ENCODE data around the gene SLC38A4.
"Not testable (repeated sequence)": the region's sequence is repeated elsewhere in the genome, so short reads cannot be mapped to it uniquely, and the experiment has no call there.

SLC38A4 gene
- 0 to 0.20 reads per million in 2 donors for total RNA-seq

GRCh38 chr12:46825591-46826414, at the start of gene SLC38A4:
Gene SLC38A4, minus strand, starts transcription at chr12:46825997. Its CDS starts 32,926 bp downstream, at chr12:46793071.
- no peak for DNase-seq

- no peak for DNase-seq
Measured at GRCh38 chr12:46875095-46875494, 49.3 kb upstream of the SLC38A4 start.

GRCh38 chr12:46874642-46875041, 48.8 kb upstream of the SLC38A4 start:
- DNase-seq = no peak

GRCh38 chr12:46872135-46872534, 46.3 kb upstream of the SLC38A4 start:
- DNase-seq = no peak

GRCh38 chr12:46865311-46865710, 39.5 kb upstream of the SLC38A4 start:
- no peak for DNase-seq

GRCh38 chr12:46858368-46858767, 32.6 kb upstream of the SLC38A4 start:
- DNase-seq = peak in 1 of 5 experiments; percentile 1

GRCh38 chr12:46857486-46857885, 31.7 kb upstream of the SLC38A4 start:
- no peak for DNase-seq

- no peak for DNase-seq
Measured at GRCh38 chr12:46855760-46856159, 30.0 kb upstream of the SLC38A4 start.

- DNase-seq = not testable (repeated sequence)
Measured at GRCh38 chr12:46854188-46854587, 28.4 kb upstream of the SLC38A4 start.

- DNase-seq = not testable (repeated sequence)
Measured at GRCh38 chr12:46848792-46849191, 23.0 kb upstream of the SLC38A4 start.

- DNase-seq = no peak
Measured at GRCh38 chr12:46847001-46847400, 21.2 kb upstream of the SLC38A4 start.

GRCh38 chr12:46843811-46844210, 18.0 kb upstream of the SLC38A4 start:
- DNase-seq = no peak

GRCh38 chr12:46841891-46842290, 16.1 kb upstream of the SLC38A4 start:
- no peak for DNase-seq

GRCh38 chr12:46839964-46840363, 14.2 kb upstream of the SLC38A4 start:
- DNase-seq = no peak

GRCh38 chr12:46839232-46839631, 13.4 kb upstream of the SLC38A4 start:
- no peak for DNase-seq

GRCh38 chr12:46835785-46836184, 10.0 kb upstream of the SLC38A4 start:
- DNase-seq = no peak

GRCh38 chr12:46832130-46832704, 6.4 kb upstream of the SLC38A4 start:
- DNase-seq = no peak

GRCh38 chr12:46831335-46832129, 5.7 kb upstream of the SLC38A4 start:
- DNase-seq = no peak

GRCh38 chr12:46830731-46831334, 5.0 kb upstream of the SLC38A4 start:
- DNase-seq = peak in 1 of 5 experiments; percentile 4

GRCh38 chr12:46824709-46825108, 1.1 kb downstream of the SLC38A4 start:
- no peak for DNase-seq

- no peak for DNase-seq
Measured at GRCh38 chr12:46818642-46819041, 7.2 kb downstream of the SLC38A4 start.

- no peak for DNase-seq
Measured at GRCh38 chr12:46815809-46816208, 10.0 kb downstream of the SLC38A4 start.

GRCh38 chr12:46814143-46814542, 11.7 kb downstream of the SLC38A4 start:
- no peak for DNase-seq

All from T-helper 2 cell (primary cell).